Liver (tissue), 9 donors: ENCODE results near the gene SCUBE1. TPM values are rescaled to one million over a fixed set of nuclear protein-coding genes. Genes with fewer than 3 reads are reported as not detected.

Experiments used
- DNase-seq: peaks from one replicate; pipeline ENCODE4 v3.0.0-alpha.2; 2017; ENCODE audit warnings: low spot score
- H3K27ac ChIP-seq, 2 donors: one replicate each; pipeline ENCODE4 v1.7.0; 2013; ENCODE audit warnings: inconsistent platforms in 2 of 2, low read length in 2 of 2, control low read depth in 1 of 2, low read depth in 1 of 2, mild to moderate bottlenecking in 1 of 2
- H3K27me3 ChIP-seq, 4 donors: one replicate each; pipeline versions ENCODE4 v1.6.1 to v1.7.0; 2013; ENCODE audit warnings: low read length in 3 of 4, inconsistent platforms in 1 of 4, mild to moderate bottlenecking in 1 of 4, moderate library complexity in 1 of 4; ENCODE audit not compliant: control insufficient read depth in 4 of 4, insufficient read depth in 4 of 4
- H3K36me3 ChIP-seq, 4 donors: one replicate each; pipeline versions ENCODE4 v1.6.1 to v1.7.0; 2013; ENCODE audit warnings: low read length in 3 of 4, mild to moderate bottlenecking in 3 of 4, low read depth in 1 of 4, moderate library complexity in 1 of 4; ENCODE audit not compliant: control insufficient read depth in 4 of 4, insufficient read depth in 3 of 4
- H3K4me1 ChIP-seq, 4 donors: one replicate each; pipeline versions ENCODE4 v1.6.1 to v1.7.0; 2013; ENCODE audit warnings: low read length in 3 of 4, mild to moderate bottlenecking in 3 of 4, moderate library complexity in 1 of 4; ENCODE audit not compliant: control insufficient read depth in 4 of 4, insufficient read depth in 4 of 4
- H3K4me3 ChIP-seq, 3 donors: one replicate each; pipeline versions ENCODE4 v1.6.1 to v1.7.0; 2013; ENCODE audit warnings: low read length in 3 of 3, control low read depth in 1 of 3, low read depth in 1 of 3, mild to moderate bottlenecking in 1 of 3
- H3K9ac ChIP-seq, 2 donors: one replicate each; pipeline ENCODE4 v1.7.0; 2013; ENCODE audit warnings: low read length in 2 of 2, mild to moderate bottlenecking in 2 of 2, moderate library complexity in 2 of 2, control low read depth in 1 of 2, low read depth in 1 of 2
- H3K9me3 ChIP-seq, 4 donors: one replicate each; pipeline versions ENCODE4 v1.6.1 to v1.7.0; 2013; ENCODE audit warnings: low read length in 3 of 4; ENCODE audit not compliant: control insufficient read depth in 4 of 4
- ATF3 ChIP-seq: IDR thresholded peaks from 2 replicates; pipeline ENCODE4 v1.6.1; 2016; ENCODE audit warnings: antibody characterized with exemption
- CTCF ChIP-seq: fragments of 150-350 bp; IDR thresholded peaks from 2 replicates; pipeline ENCODE4 v1.5.1; 2017; ENCODE audit warnings: improper control_type of control experiment, low read depth, low read length; ENCODE audit not compliant: missing input control
- EGR1 ChIP-seq, 2 donors: IDR thresholded peaks; 2 replicates each; pipeline ENCODE4 v1.6.1; 2016 to 2018; ENCODE audit warnings: antibody characterized with exemption in 2 of 2, low read depth in 2 of 2
- FOXA1 ChIP-seq: IDR thresholded peaks from 2 replicates; pipeline ENCODE4 v1.6.1; 2016; ENCODE audit warnings: antibody characterized with exemption
- FOXA2 ChIP-seq: IDR thresholded peaks from 2 replicates; pipeline ENCODE4 v1.6.1; 2016; ENCODE audit warnings: antibody characterized with exemption
- GABPA ChIP-seq, 2 donors: IDR thresholded peaks in 1 of 2; conservative IDR thresholded peaks in 1 of 2; 2 replicates each; pipeline ENCODE4 v1.6.1; 2016; ENCODE audit warnings: antibody characterized with exemption in 2 of 2, mild to moderate bottlenecking in 1 of 2, moderate library complexity in 1 of 2
- HNF4A ChIP-seq, 2 donors: conservative IDR thresholded peaks; 2 replicates each; pipeline ENCODE4 v1.6.1; 2016; ENCODE audit warnings: antibody characterized with exemption in 2 of 2, mild to moderate bottlenecking in 2 of 2
- HNF4G ChIP-seq: IDR thresholded peaks from 2 replicates; pipeline ENCODE4 v1.6.1; 2016; ENCODE audit warnings: antibody characterized with exemption
- JUND ChIP-seq, 2 donors: IDR thresholded peaks; 2 replicates each; pipeline ENCODE4 v1.6.1; 2016; ENCODE audit warnings: antibody characterized with exemption in 2 of 2
- MAX ChIP-seq: IDR thresholded peaks from 2 replicates; pipeline ENCODE4 v1.6.1; 2016; ENCODE audit warnings: antibody characterized with exemption
- NR2F2 ChIP-seq: IDR thresholded peaks from 2 replicates; pipeline ENCODE4 v1.6.1; 2016; ENCODE audit warnings: antibody characterized with exemption
- RAD21 ChIP-seq, 2 donors: IDR thresholded peaks; 2 replicates each; pipeline ENCODE4 v1.6.1; 2016; ENCODE audit warnings: antibody characterized with exemption in 2 of 2, mild to moderate bottlenecking in 2 of 2
- REST ChIP-seq: IDR thresholded peaks from 2 replicates; pipeline ENCODE4 v1.6.1; 2016; ENCODE audit warnings: antibody characterized with exemption, mild to moderate bottlenecking
- RXRA ChIP-seq, 2 donors: IDR thresholded peaks; 2 replicates each; pipeline ENCODE4 v1.6.1; 2017 to 2018; ENCODE audit warnings: antibody characterized with exemption in 2 of 2, mild to moderate bottlenecking in 1 of 2
- SP1 ChIP-seq: IDR thresholded peaks from 2 replicates; pipeline ENCODE4 v1.6.1; 2018; ENCODE audit warnings: antibody characterized with exemption, mild to moderate bottlenecking
- TAF1 ChIP-seq: conservative IDR thresholded peaks from 2 replicates; pipeline ENCODE4 v1.6.1; 2016; ENCODE audit warnings: antibody characterized with exemption, mild to moderate bottlenecking
- YY1 ChIP-seq: IDR thresholded peaks from 2 replicates; pipeline ENCODE4 v1.6.1; 2016; ENCODE audit warnings: antibody characterized with exemption, mild to moderate bottlenecking
- ZBTB33 ChIP-seq: IDR thresholded peaks from 2 replicates; pipeline ENCODE4 v1.6.1; 2016; ENCODE audit warnings: antibody characterized with exemption
- WGBS: extraction: QIAGEN DNeasy Blood & Tissue Kit; methylation state at CpG from one replicate; pipeline ENCODE4 v1.1.7; 2013; 5-methylcytosine and 5-hydroxymethylcytosine counted together
- polyA plus RNA-seq, 2 donors: library from polyadenylated mRNA; stranded (reverse) in 1 of 2; unstranded in 1 of 2; fragments of 200-250 nt in 1 of 2; fragments of >200 nt in 1 of 2; fragmentation: Nextera tagmentation in 1 of 2; extraction: Ambion mirVana in 1 of 2; gene quantifications; one replicate each; pipeline versions ENCODE4 v1.2.1 to v1.2.3, GENCODE V29; 2013 to 2015
- total RNA-seq, 2 donors: library from RNA; depleted of rRNA; stranded (reverse); fragments of >200 nt; gene quantifications; one replicate each; pipeline ENCODE4 v1.2.3, GENCODE V29; 2014
- donor health status: healthy.
- donor health status: healthy.
- donor health status: healthy.
- donor health status: healthy.
- donor health status: healthy.

Gene SCUBE1
- total and polyA plus RNA-seq, 4 donors: 0.07 to 0.46 (median 0.08) TPM; not detected in 1

GRCh38 chr22:43262990-43263644 lies 80.1 kb downstream of the SCUBE1 start:
- peak; percentile 55 for DNase-seq
- TF ChIP-seq SP1: peak; percentile 58
- TF ChIP-seq YY1: no peak
- peak in 1 of 2 donors; percentile 42 for TF ChIP-seq RAD21 (IDR thresholded peaks at IDR 0.05)
- TF ChIP-seq ZBTB33: no peak
- no peak for TF ChIP-seq GABPA (IDR thresholded peaks at IDR 0.05 in 1 of 2, conservative IDR thresholded peaks at IDR 0.05 in 1 of 2)
- peak in 1 of 2 donors; percentile 30 for TF ChIP-seq JUND (IDR thresholded peaks at IDR 0.05)
- TF ChIP-seq HNF4G: peak; percentile 43
- TF ChIP-seq HNF4A (conservative IDR thresholded peaks at IDR 0.05): peak; percentile 77 to 86
- peak; percentile 99 for TF ChIP-seq NR2F2
- TF ChIP-seq EGR1 (IDR thresholded peaks at IDR 0.05; ENCODE audit: low read depth in 2 of 2): no peak
- TF ChIP-seq REST: peak; percentile 8
- TF ChIP-seq FOXA2: no peak
- TF ChIP-seq MAX: no peak
- peak; percentile 90 to 91 for TF ChIP-seq RXRA (IDR thresholded peaks at IDR 0.05)
- TF ChIP-seq CTCF: no peak
- TF ChIP-seq FOXA1: no peak
- no peak for TF ChIP-seq ATF3
- no peak for TF ChIP-seq TAF1
- peak overlapping the region; percentile 63 to 72 for H3K27ac ChIP-seq
- no peaks in the 10 kb centered on the region for H3K9me3 ChIP-seq
- H3K4me3 ChIP-seq: no peak overlapping the region
- WGBS: 25% methylated on average over 19 of the region's 19 CpGs
- H3K9ac ChIP-seq: peak overlapping the region in 1 of 2 donors; percentile 77
- H3K27me3 ChIP-seq: no peaks in the 10 kb centered on the region
- no peaks in the 10 kb centered on the region for H3K36me3 ChIP-seq
- peaks cover 5 to 22% (median 13%) of the 10 kb centered on the region in 4 donors for H3K4me1 ChIP-seq
